Kidney (tissue), 14 donors: ENCODE results near the gene PTAFR. TPM values are rescaled to one million over a fixed set of nuclear protein-coding genes. Genes with fewer than 3 reads are reported as not detected.

ENCODE experiments used
- DNase-seq, 5 donors: peaks; one replicate each; pipeline ENCODE4 v3.0.0-alpha.2; 2013 to 2020
- FAIRE-seq: peaks from 2 replicates; lab custom pipeline; 2012; peaks lifted over from hg19 to GRCh38; lab: Jason Lieb, UNC
- H3K27ac ChIP-seq, 2 donors: one replicate each; pipeline ENCODE4 v1.7.0; 2013; ENCODE audit warnings: low read depth in 2 of 2, low read length in 2 of 2, inconsistent platforms in 1 of 2
- H3K27me3 ChIP-seq: one replicate; pipeline ENCODE4 v1.7.1; 2013; ENCODE audit warnings: low read length, inconsistent platforms; ENCODE audit not compliant: control insufficient read depth, insufficient read depth
- H3K36me3 ChIP-seq, 3 donors: one replicate each; pipeline versions ENCODE4 v1.7.0 to v1.7.1; 2013; ENCODE audit warnings: low read length in 3 of 3, control low read depth in 1 of 3, inconsistent platforms in 1 of 3; ENCODE audit not compliant: insufficient read depth in 3 of 3, control insufficient read depth in 2 of 3
- H3K4me1 ChIP-seq, 3 donors: one replicate each; pipeline versions ENCODE4 v1.7.0 to v1.7.1; 2013; ENCODE audit warnings: low read length in 3 of 3, inconsistent platforms in 1 of 3, low read depth in 1 of 3; ENCODE audit not compliant: control insufficient read depth in 2 of 3, insufficient read depth in 2 of 3
- H3K4me3 ChIP-seq, 3 donors: one replicate each; pipeline versions ENCODE4 v1.7.0 to v1.8.1; 2013; ENCODE audit warnings: low read length in 3 of 3, control low read depth in 1 of 3, inconsistent platforms in 1 of 3
- H3K9ac ChIP-seq, 3 donors: one replicate each; pipeline versions ENCODE4 v1.7.0 to v1.7.1; 2013; ENCODE audit warnings: low read length in 3 of 3, control low read depth in 1 of 3, inconsistent platforms in 1 of 3
- H3K9me3 ChIP-seq, 3 donors: one replicate each; pipeline versions ENCODE4 v1.7.0 to v1.7.1; 2013; ENCODE audit warnings: low read length in 3 of 3, control low read depth in 1 of 3, inconsistent platforms in 1 of 3; ENCODE audit not compliant: control insufficient read depth in 2 of 3, insufficient read depth in 1 of 3
- CTCF ChIP-seq: IDR thresholded peaks from 3 replicates; pipeline ENCODE4 v1.5.1; 2012; ENCODE audit warnings: mild to moderate bottlenecking, moderate library complexity, borderline replicate concordance; ENCODE audit not compliant: insufficient read depth; ENCODE audit errors: extremely low read depth
- intact Hi-C: fragments of 100-400 bp; cut with DNase I; formaldehyde crosslinking; loops from one replicate; pipeline ENCODE4 v1.11.1; 2022
- polyA plus RNA-seq: library from polyadenylated mRNA; stranded (reverse); fragments of 350-450 nt; fragmentation: Illumina TruSeq; extraction: RNeasy Lipid Tissue Mini Kit (QIAGEN cat#74804); gene quantifications from one replicate; pipeline ENCODE4 v1.2.3, GENCODE V29; 2014; ENCODE audit warnings: low read depth, low replicate concordance; ENCODE audit not compliant: insufficient read depth
- total RNA-seq: library from RNA; stranded (reverse); fragmentation: NEBNext Ultra II Directional; extraction: Animal tissue kit (Norgen Biotek cat#: 25700); gene quantifications from one replicate; pipeline ENCODE4 v1.2.1, GENCODE V29; 2021
- donor health status: control.
- donor health status: control.
- donor health status: control.
- donor health status: control.
- donor health status: control.
- donor health status: DM: yes; HTN: yes; CAD: no.
- donor health status: Normal renal cell carcinoma (clear cell type).

PTAFR gene
- total and polyA plus RNA-seq, 2 donors from 2014 or later: 2.4 to 16.4 TPM

- Histone ChIP-seq H3K27ac (no peak overlapping the region), H3K9ac (no peak overlapping the region), H3K4me3 (no peak overlapping the region), H3K9me3 (no peaks in the 10 kb centered on the region), H3K4me1 (peaks cover 0 to 8% (median 6%) of the 10 kb centered on the region in 3 donors), H3K36me3 (no peaks in the 10 kb centered on the region), H3K27me3 (no peaks in the 10 kb centered on the region)
- FAIRE-seq: no peak
- TF ChIP-seq CTCF: no peak
- DNase-seq: no peak
- intact Hi-C loops: no loop called here
These were observed 14.3 kb downstream of the PTAFR start for GRCh38 chr1:28162151-28162550.

- DNase-seq (no peak), FAIRE-seq (no peak)
- H3K36me3 ChIP-seq: no peaks in the 10 kb centered on the region
- H3K4me3 ChIP-seq: no peak overlapping the region
- peaks cover 0 to 8% (median 6%) of the 10 kb centered on the region in 3 donors for H3K4me1 ChIP-seq
- H3K27me3 ChIP-seq: no peaks in the 10 kb centered on the region
- no peak for TF ChIP-seq CTCF
- intact Hi-C loops: no loop called here
- H3K9me3 ChIP-seq: no peaks in the 10 kb centered on the region
- H3K9ac ChIP-seq: no peak overlapping the region
- H3K27ac ChIP-seq: no peak overlapping the region
These were observed 14.7 kb downstream of the PTAFR start for GRCh38 chr1:28161751-28162150.

- Histone ChIP-seq H3K9ac (no peak overlapping the region), H3K36me3 (no peaks in the 10 kb centered on the region), H3K4me1 (peaks cover 0 to 8% (median 6%) of the 10 kb centered on the region in 3 donors), H3K4me3 (no peak overlapping the region), H3K27me3 (no peaks in the 10 kb centered on the region), H3K9me3 (no peaks in the 10 kb centered on the region), H3K27ac (peak overlapping the region in 1 of 2 donors; percentile 52)
- DNase-seq (peak in 1 of 5 donors; percentile 34), FAIRE-seq (no peak)
- intact Hi-C loops: no loop called here
- TF ChIP-seq CTCF: no peak
These were observed 15.7 kb downstream of the PTAFR start for GRCh38 chr1:28160782-28161266.

- no peaks in the 10 kb centered on the region for H3K9me3 ChIP-seq
- no peaks in the 10 kb centered on the region for H3K36me3 ChIP-seq
- intact Hi-C loops: no loop called here
- H3K4me3 ChIP-seq: no peak overlapping the region
- no peak for TF ChIP-seq CTCF
- H3K4me1 ChIP-seq: peaks cover 0 to 8% (median 6%) of the 10 kb centered on the region in 3 donors
- FAIRE-seq: no peak
- no peak overlapping the region for H3K9ac ChIP-seq
- H3K27ac ChIP-seq: no peak overlapping the region
- no peak for DNase-seq
- H3K27me3 ChIP-seq: no peaks in the 10 kb centered on the region
These were observed 16.8 kb downstream of the PTAFR start for GRCh38 chr1:28159680-28160079.
